Urothelium cell line (cell line): ENCODE data around the gene SEC14L1.
A peak's percentile ranks its signal among the peaks of the same experiment; 100 is the strongest.

ENCODE experiments used
- DNase-seq: peaks from one replicate; pipeline ENCODE4 v3.0.0; 2011; ENCODE audit warnings: low spot score, mixed read lengths
- FAIRE-seq: peaks from 2 replicates; lab custom pipeline; 2011; peaks lifted over from hg19 to GRCh38; lab: Jason Lieb, UNC

The SEC14L1 gene

DNA sequence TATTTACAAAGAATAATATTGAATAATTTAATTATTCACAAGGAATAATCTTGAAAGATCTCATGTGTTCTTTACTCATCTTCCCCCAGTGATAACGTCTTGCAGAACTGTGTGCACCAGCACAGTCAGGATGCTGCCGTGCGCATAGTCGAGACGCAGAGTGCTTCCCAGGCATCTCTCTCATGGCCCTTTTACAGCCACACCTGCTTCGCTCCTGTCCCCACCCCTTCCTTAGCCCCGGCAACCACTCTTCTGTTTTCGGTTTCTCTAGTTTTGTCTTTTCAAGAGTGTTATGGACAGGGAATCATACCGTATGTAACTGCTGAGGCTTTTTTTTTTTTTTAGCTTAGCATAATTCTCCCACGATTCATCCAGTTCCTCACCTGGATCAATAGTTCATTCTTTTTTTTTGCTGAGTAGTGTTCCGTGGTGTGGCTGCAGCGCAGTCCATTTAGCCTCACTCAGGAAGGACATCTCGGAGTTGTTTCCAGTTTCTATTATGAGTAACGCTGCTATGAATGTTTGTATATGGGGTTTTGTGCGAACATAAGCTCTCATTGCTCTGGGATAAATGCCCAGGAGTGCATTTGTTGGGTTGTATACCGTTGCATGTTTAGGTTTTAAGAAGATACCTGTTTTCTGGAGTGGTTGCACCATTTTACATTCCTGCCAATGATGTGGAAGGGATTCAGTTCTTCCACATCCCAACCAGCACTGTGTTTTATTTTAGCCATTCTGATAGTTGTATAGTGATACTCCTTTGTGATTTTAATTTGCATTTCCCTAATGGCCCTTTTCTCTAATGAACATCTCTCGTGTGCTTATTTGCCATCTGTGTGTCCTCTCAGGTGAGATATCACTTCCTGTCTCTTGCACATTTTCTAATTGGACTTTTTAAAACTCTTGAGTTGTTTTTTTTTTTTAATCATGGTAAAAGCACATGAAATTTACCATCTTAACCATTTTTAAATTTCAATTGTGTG, 47.6 kb downstream of the SEC14L1 start:
- no peak for DNase-seq
- no peak for FAIRE-seq

DNA sequence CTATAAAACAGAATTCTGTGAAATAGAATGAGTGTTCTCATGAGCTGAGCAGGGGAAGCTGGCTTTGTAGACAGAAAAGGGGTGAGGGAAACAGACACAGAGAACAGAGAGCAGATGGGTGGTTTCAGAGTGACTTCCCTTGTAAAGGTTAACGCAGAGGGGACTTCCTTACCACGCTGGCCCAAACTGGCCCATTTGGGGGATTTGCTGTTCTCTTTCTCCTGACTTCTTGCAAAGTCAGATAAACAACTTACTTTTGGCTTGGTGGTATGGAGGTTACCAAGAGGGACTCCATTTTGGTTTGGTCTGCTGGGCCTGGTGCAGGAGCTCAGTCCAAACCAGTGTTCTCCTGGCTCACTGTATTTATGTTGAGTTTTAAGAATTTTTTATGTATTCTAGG, 48.4 kb downstream of the SEC14L1 start:
- DNase-seq (no peak), FAIRE-seq (no peak)

DNA sequence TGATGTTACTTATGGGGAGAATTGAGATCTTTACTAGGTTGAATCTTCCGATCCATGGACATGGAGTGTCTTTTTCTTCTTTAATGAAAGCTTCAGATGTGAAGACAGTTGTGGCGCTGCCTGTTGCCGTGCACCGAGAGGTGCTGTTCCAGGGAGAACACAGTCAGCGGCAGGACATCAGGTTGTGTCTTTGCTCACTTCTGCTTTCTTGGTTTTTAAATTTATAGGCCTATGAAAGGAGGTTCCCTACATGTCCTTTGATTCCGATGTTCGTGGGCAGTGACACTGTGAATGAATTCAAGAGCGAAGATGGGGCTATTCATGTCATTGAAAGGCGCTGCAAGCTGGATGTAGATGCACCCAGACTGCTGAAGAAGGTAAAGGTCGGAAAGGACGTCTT, 49.8 kb downstream of the SEC14L1 start:
- FAIRE-seq = no peak
- no peak for DNase-seq

- FAIRE-seq (no peak), DNase-seq (no peak)
Measured at GRCh38 chr17:77191244-77191643, 50.5 kb downstream of the SEC14L1 start.

- no peak for FAIRE-seq
- DNase-seq = no peak
Measured at GRCh38 chr17:77193653-77194052, 52.9 kb downstream of the SEC14L1 start.

- no peak for DNase-seq
- FAIRE-seq = no peak
Measured at GRCh38 chr17:77194179-77194578, 53.4 kb downstream of the SEC14L1 start.

DNA sequence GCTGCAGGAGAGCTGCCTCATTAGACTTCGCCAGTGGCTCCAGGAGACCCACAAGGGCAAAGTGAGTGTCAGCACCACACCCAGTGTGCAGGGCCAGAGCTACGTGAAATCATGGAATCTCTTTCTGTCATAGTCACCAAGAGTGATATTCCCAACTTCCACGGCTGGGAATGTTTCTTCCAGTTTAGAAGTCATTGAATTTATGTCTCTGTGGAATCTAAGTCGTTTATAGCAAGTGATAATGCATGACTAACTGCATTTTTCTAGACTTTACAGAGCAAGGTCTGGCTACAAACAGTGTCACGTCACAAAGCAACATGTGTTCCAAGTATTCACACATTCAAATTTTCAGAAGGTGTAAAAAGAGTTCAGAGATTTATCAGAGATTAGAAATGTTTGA, 55.5 kb downstream of the SEC14L1 start:
- FAIRE-seq = no peak
- no peak for DNase-seq

GRCh38 chr17:77197115-77197514, 56.3 kb downstream of the SEC14L1 start:
- DNase-seq = no peak
- FAIRE-seq = no peak

DNA sequence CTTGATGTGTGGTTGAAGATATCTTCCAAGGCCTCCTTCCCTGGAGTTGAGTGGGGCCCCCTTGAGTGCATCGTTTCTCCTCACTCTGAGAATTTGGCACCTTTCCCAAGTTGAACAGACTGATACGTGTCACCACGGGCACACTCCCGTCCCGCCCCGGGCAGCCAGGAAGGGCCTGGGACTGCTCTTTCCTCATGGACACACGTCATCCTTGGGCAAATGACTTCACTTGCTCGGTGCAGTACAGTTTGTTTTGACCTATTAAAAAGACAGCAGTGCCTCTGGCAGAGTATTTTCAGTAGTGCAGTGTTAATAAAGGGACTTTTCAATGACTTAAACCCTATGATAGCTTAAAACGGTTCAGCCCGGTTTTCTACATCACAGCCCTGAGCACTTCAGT, 59.9 kb downstream of the SEC14L1 start:
- DNase-seq (no peak), FAIRE-seq (no peak)

DNA sequence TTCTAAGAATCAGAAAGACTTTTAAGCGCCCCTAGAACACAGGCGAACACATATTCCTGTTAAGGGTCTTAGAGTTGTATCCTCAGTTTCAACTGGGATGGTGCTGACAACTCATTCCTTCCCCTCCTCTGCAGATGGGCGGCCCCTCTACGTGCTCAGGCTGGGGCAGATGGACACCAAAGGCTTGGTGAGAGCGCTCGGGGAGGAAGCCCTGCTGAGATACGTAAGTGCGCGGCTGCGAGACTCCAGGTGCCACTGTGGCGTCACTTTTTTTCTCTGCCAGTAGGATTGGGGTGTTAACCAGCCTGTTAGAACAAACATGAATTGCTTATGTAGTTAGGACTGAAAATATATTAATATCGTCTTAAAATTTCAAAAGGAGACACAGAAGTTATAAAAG, 62.7 kb downstream of the SEC14L1 start:
- FAIRE-seq (no peak), DNase-seq (no peak)

DNA sequence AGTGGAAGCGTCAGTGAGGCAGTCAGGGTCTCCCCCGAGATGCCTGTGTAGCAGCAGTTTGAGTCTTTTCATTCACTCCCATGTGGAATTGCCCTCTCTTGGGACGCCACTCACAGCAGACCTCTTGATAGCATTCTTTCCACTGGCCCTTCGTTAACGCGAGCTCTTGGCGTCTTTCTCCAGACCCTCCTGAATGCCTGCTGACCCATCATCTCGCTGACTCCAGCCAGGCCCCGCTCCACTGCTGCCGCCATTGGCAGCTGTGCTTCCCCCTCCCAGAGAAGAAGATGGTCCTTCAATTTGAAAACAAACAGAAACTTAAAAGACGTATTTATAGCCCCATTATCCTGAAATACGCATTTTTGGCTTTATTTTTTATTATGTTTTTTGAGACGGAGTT, 63.1 kb downstream of the SEC14L1 start:
- no peak for DNase-seq

DNA sequence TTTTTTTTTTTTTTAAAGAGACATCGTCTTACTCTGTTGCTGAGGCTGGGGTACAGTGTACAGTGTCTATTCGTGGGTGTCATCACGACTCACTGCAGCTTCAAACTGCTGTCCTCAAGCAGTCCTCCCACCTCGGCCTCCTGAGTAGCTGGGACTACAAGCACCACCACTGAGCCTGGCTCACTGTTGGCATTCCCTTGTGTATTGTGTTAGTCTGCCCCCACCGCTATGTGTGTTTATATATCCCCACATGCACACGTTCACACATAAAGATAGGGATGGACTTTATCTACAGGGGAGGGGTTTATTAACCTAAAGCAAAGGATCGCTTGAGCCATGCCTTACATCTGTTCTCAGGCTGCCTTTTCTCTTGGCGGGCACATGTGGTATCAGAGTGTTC, 63.8 kb downstream of the SEC14L1 start:
- DNase-seq = no peak
- peak; percentile 9 for FAIRE-seq

More for the DNA sequence above, 63.1 kb downstream of the SEC14L1 start:
- FAIRE-seq = no peak

- FAIRE-seq (no peak), DNase-seq (no peak)
Measured at GRCh38 chr17:77205396-77206125, 64.8 kb downstream of the SEC14L1 start.

GRCh38 chr17:77206158-77206956, 65.6 kb downstream of the SEC14L1 start:
- FAIRE-seq (no peak), DNase-seq (no peak)

- FAIRE-seq = no peak
Measured at GRCh38 chr17:77207689-77208216, 67.0 kb downstream of the SEC14L1 start.

GRCh38 chr17:77208217-77208808, 67.5 kb downstream of the SEC14L1 start:
- DNase-seq (no peak), FAIRE-seq (no peak)

More at GRCh38 chr17:77207689-77208216, 67.0 kb downstream of the SEC14L1 start:
- DNase-seq = no peak

- no peak for FAIRE-seq
- no peak for DNase-seq
Measured at GRCh38 chr17:77208856-77209255, 68.1 kb downstream of the SEC14L1 start.

DNA sequence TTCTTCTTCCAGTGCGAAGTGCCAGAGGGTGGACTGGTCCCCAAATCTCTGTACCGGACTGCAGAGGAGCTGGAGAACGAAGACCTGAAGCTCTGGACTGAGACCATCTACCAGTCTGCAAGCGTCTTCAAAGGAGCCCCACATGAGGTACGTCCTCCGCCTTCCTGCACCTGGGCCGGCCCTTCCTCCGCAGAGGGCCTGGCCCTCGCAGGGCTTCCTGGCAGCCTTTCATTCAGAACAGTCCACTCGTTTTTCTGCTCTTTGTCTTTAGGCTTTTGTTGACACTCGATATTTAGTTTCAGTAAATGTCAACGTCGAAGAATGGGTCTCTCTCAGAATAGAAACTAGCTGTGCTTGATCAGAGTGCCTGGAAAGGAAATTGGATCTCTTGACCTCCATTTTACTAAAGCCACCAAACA, 68.6 kb downstream of the SEC14L1 start:
- FAIRE-seq (no peak), DNase-seq (no peak)

DNA sequence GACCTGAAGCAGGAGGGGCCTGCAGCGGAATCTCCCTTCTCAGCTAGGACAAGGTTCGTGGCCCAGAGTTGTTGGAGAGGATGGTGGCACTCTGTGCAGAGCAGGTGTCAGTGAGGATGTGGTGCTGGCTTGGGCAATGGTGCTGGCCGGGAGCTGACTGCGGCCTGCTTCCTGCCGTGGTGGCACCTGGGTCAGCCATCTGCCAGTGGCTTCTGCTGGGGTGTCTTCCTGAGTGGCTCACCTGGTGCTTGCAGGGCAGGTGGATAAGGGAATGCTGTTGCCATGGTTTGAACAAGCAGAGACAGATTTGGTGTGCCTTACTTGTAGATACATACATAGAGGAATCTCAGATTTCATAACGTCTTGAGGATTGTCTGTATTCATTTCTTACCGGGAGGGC, 69.6 kb downstream of the SEC14L1 start:
- no peak for DNase-seq
- FAIRE-seq = no peak

GRCh38 chr17:77210946-77211541, 70.3 kb downstream of the SEC14L1 start:
- DNase-seq = no peak
- no peak for FAIRE-seq
